Measurements from ENCODE around the gene TP53I13.

The TP53I13 gene

DNA sequence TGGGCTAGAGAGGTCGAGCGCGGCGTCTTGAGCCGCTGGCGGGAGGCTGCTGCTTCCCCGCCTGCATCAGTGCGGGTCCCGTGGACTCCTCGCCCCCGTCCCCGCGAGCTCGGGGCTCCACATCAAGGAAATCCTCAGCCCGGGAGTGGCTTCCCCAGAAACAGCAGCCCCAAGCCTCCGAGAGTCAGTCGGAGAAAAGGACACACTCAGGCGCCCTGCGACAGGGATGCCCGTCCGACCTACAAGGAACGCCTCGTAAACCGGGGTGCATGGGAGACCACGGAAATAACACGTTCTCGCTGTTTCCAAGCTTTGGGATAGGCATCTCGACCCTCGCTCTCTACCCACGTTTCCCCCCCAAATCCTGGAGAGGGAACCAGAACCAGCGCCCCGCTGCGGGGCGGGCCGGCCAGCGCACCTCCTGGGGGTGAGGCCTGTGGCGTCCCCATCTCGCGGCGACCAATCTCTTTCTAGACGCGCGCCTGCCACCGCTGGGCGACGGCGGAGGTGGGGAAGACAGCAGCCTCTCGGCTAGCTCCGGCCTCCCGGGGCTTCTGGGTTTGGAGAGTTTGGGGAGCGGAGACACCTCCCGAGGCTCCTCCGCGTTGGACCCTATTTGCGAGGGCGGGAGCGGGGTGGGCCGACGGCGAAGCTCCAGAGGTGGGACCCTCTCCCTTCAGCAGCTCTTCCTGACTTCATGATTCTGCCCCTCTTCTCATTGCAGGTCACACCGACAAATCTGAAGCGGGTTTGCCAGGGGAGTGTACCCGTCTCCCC lies 759 bp upstream of the TP53I13 start:
- no peak for DNase-seq

DNA sequence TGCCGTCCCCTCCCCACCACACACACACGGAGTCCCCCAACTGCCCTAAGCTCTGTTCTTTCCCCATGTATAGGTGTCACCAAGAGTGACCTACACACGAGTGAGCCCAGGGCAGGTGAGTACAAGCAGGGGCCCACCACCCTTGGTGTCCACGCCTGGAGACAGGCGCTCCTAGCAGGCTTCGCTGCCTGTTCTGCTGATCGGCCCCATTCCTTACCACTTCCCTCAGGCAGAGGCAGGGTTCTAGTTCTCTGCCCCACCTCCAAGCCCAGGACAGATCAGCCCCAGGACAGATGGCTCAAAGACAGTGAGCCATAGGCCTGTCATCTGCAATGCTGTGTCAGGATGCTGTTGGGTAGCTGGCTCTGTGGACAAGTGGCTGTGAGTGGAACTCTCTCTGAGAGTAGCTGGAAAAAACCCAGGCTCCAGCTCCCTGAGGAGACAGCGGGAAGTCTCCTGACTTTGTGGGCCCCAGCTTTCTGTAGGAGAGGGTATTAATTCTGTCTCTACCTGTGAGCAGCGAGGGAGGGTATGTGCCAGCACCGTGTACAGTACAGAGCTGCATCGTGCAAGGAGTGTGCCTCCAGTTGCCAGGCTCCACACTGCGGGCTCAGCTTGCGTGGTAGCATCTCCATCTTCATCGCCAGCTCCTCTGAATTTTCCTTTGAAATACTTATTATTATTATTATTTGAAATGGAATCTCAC lies 897 bp downstream of the TP53I13 start:
- DNase-seq = no peak

DNA sequence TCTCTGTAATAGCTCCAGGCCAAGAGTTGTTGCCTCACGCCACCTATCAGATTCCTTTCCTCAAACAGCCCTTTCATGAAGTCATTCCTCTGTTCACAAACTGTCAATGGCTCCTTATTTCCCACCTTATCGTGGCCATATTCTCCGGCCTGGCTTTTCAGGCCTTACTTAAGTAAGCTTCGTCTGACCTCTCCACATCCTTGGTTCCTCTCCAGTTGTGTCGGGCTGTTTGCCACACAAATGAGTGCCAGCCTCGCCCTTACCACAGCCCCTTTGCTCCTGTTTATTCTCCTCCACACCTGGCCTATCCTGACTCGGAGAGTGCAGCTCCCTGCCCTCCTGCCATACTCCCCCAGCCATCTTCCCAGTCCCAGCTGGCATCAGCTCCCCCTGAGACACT lies 2.0 kb downstream of the TP53I13 start:
- DNase-seq = no peak

DNA sequence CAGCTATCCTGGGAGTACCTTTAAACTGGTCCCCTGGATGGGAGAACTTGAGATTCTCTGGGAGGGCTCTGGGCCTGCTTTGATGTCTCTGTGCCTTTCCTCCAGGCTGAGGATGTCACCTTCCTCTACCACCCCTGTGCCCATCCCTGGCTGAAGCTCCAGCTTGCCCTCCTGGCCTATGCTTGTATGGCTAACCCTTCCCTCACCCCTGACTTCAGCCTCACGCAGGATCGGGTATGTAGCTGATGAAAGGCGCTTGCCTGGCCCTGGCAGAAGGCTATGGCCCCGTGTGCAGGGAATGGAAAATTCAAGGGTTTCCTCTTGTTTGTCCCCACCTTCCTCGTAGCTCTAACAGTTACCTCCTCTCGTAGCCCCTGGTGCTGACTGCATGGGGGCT lies 3.0 kb downstream of the TP53I13 start:
- DNase-seq = no peak

DNA sequence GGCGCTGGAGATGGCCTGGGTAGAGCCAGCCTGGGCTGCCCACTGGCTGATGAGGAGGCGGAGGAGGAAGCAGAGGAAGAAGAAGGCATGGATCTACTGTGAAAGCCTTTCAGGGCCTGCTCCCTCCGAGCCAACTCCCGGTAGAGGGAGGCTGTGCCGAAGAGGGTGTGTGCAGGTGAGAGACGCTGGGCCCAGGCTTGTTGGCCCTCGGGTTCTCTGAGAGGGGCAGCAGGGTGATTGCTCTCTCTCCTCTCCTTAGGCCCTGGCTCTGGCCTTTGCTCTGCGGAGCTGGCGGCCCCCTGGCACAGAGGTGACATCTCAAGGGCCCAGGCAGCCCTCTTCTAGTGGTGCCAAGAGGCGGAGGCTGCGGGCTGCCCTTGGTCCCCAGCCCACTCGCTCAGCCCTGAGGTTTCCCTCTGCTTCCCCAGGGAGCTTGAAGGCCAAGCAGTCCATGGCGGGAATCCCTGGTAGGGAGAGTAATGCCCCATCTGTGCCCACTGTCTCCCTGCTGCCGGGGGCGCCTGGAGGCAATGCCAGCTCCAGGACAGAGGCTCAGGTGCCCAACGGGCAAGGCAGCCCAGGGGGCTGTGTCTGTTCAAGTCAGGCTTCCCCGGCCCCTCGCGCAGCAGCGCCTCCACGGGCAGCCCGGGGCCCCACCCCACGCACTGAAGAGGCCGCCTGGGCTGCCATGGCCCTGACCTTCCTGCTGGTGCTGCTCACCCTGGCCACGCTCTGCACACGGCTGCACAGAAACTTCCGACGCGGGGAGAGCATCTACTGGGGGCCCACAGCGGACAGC lies 3.6 kb downstream of the TP53I13 start:
- DNase-seq = no peak

DNA sequence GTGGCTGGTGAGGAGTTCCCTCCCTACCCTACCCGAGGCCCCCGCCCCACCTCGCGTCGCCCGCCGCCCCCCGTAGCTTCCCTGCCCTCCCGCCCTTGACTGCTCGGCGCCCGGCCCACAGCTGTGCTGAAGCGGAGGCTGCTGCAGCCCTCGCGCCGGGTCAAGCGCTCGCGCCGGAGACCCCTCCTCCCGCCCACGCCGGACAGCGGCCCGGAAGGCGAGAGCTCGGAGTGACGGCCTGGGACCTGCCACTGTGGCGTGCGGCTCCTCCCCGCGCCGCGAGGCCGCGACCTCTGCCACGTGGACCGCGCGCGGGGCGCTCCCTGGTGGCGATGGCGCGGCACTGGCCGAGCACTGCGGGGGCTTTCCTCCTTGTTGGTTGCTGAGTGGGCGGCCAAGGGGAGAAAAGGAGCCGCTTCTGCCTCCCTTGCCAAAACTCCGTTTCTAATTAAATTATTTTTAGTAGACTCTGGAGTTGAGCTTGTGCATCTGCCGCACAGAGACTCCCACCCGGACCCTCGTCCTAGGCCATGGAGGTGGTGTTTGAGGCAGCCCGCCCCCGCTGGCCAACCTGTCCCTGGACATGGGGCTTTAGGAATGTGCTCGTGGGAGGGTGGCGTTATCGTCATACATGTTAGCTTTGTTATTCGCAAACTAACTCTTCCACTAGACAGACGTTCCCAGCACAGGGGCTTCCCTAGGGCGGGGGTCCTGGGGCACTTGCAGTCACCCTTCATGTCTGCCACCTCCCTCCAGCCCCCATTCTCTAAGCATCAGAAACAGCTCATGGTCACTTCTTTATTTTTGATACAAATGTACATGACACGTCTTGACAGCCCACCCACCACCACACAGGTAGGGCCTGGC lies 4.4 kb downstream of the TP53I13 start:
- no peak for DNase-seq

DNA sequence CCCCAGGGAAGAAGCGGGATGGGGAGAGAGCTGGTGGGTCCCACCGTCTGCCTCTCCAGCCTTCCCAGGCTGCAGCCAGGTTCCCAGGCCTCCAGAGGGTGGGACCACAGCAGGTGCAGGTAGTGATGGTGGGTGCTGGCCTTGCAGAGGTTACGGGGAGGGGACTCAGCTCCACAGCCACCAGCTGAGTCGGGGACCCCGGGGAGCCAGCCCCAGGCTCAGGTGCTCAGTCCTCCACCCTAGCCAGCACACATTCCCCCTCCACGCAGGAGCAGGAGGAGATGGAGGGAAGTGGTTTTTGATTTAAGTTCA lies 5.0 kb downstream of the TP53I13 start:
- DNase-seq = no peak

DNA sequence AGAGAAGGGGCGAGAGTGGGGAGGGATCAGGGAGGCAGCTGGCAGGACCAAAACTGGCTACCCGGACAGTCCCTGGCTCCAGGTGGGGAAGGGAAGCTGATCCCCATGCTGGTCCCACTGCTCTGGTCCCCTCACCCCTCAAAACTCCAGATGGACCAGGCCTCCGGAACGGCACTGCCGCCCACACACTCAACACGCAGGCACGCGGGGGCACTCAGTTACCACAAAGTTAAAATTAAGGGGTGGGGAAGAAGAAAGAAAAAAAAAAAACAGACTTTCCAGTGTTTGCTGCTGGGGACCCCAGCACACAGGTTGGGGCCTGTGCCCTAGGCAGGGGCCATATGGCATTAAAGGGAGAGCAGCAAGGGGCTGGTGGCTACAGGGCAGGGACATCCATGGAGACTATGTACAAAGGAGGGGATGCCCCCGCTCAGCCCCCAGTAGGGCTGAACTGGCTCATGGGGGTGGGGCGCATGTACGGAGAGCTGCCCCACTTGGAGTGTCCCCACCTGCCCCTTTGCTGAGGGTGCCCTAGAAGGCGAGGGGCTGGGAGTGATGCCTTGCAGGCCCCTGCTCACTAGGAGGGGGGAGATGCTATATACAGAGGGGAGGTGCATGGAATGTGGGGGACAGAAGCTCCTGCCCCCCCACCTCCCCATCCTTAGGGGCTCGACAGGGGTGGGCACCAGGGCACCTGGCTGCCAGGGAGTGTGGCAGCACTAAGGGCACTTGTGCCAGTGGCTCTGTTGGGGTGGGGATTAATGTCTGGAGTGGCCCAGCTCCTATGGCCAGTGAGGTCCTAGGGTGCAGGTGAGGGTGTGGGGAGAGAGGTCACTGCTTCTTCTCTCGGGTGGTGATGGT lies 5.6 kb downstream of the TP53I13 start:
- no peak for DNase-seq

DNA sequence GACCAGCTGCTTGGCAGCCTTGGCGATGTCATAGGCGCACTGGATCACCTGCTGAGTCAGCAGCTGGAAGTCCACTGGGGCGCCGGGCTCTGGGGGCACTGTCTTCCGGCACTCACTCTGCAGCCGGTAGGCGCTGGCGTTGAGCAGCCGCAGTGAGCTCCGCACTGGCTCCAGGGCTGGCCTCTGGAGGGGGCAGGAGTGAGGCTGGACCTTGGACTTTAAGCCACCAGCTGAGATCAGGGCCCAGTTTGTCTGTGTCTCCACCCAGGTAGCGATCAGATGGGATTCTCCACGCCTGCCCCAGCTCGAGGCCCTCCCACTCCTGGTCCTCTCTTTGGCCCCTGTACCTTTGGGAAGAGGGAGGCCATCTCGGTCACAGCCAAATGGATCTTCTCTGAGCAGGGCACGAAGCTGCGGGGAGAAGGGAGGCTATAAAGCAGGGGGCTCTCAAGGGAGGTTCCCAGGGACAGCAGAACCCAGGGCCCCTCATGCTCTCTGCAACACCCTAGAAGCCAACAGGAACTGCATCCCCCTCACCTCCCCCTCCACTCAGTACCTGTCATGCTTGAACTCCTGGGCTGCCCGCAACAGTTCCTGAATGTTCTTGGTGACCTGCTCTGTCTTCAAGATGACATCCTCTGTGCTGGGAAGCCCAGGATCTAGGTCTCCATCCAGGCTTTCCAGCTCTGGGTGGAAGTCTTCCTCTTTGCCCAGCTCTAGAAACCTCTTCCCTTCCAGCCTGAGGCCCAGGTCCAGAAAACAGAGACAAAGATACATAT lies 6.4 kb downstream of the TP53I13 start:
- no peak for DNase-seq

DNA sequence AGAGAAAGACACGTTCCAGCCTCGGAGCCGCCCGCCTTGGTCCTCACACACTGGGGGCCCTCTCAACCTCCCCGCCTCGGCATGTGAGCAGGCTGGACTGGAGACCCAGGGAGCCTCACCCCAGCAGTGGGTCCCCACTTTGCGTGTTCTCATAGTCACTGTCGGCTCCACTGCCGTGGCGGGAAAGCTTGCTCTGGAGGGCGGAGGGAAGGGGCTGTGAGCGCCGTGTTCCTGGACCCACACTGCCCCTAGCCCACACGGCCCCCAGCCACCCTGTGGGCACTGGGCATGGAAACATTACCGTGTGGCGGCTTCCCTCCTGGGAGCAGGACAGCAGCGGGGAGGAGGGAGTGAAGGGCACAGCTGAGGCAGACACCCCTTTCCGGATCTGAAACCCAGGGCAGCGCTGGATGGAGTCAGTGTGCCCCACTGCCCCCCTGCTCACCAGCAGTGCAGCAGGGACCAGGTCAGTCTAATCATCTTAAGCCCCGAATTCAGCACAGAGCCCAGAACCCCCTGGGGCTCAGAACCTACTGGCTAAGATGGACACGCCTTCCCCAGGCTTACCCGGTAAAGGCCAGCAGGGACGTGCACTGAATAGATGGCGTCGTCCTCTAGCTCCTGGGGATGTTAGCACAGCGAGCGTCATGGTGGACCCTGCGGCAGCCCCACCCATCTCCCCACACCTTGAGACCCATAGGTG lies 7.2 kb downstream of the TP53I13 start:
- no peak for DNase-seq

DNA sequence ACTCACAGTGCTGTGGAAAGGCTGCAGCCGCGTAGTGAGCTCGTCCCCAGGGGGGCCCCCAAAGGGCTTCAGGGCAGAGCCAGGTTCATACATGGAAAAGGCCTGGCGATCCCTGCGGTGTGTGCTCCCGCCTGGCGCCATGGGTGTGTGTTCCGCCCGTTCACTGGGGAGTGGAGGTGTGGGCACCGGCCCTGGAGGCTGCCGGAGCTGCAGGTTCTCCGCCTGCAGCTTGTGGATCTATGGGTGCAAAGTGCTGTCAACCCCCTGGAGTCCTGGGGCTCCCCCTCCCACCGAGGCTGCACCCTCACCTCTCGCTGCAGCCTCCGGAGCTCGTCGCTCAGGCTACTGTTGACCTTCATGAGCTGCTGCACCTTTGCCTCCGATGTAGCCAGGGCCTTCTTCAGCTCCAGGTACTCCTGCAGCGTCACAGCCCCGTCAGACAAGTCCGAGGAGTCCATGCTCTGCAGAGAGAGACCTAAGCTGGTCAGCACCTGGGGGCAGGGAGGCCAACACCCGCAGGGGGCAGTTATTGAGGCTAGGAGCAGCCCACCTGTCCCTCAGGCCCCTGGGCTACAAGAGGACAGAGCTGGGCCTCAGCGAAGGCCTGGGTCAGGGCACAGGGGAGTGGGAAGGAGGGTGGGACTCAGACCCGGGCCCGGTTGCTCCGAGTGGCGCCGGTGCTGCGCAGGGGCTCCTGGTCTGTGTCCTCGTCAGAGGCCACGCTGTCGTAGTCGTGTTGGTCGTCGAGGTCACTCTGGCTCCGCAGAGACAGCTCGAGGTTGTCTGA lies 7.9 kb downstream of the TP53I13 start:
- DNase-seq = no peak

DNA sequence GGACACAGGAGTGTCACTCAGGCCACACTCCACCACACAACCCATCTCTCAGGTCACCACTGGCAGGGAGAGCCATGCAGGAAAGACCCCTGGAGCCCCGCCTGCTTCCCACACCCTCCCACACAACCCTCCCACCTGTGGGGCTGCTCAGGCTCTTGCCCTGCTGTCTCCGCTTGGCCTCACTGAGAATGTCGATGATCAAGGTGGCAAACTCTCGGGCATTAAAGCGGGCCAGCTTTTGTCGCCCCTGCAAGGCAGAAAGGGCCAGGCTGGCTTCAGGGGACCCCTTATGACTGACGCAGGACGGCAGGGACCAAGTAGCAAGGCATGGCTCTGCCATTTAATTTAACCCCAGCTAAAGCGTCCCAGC lies 8.5 kb downstream of the TP53I13 start:
- no peak for DNase-seq

DNA sequence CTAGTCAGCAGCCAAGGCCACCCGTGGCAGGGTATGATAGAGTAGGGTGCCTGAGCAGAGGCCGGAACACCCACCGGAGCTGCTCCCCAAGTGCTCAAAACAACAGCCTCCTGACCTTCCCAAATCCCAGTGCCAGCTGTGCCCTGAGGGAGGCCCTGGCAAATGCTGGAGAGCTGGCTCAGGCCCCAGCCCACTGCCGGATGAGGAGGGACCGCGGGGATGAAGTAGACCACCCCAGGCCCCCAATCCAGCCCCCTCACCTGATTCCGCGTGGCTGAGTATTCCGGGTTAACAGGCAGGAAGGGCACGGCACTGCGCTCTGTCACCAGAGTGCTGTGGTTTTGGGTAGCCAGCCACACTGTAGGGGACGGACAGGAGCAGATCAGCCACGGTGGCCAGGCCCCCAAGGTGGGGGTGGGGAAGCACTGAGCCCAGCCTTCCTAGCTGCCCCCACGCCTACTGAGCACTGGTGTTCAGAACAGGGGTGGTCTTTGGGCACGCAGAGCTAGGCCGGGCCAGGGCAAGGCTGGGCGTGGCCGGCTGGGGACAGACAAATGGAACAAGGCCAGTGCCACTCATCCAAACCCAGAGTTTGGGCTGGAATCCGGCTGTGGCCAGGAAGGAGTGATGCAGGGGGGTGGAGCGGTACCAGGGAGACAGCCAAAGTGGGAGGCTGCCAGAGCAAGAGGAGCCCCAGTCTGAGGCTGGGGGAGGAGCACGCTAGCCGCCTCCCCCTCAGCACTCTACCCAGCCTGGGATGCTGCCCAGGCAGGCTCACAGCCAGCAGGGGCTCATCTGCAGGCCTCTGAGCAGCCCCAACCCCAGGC lies 9.1 kb downstream of the TP53I13 start:
- no peak for DNase-seq

DNA sequence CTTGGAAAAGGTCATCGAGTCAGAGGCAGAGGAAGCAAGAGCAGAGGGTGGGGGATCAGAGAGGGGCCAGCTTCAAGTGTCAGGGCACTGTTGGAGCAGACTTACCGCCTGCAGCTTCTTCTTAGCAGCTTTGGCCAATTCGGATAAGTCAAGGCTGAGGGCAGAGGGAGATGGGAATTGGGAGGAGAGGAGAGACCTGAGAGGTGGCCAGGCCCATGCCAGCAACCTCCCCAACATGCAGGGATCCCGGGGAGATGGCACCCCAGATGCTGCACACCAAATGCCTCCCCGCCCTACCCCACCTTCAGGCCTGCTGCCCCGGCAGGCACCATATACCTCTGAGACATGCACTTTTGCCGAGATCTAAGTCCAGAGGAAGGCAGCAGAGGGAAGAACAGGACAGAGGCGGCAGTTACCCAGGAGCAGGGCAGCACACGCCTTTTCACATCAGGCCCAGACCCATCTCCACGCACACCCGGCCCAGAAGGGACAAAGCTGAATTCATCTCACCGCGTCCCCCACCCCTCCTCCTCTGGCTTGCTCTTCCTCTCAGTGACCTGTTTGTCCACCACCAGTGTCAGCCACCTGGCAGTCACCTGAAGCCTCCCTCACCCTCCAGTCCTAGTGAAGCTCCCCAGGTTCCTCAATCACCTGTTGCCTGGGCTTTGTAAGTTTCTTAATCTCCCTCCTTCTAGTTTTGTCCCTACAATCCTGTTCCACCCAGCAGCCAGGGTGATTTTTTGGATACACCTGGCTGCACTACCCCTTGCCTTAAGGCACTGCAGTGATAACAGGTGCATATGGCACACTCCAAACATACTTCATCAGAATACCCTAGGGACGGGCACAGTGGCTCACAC lies 10.4 kb downstream of the TP53I13 start:
- no peak for DNase-seq

DNA sequence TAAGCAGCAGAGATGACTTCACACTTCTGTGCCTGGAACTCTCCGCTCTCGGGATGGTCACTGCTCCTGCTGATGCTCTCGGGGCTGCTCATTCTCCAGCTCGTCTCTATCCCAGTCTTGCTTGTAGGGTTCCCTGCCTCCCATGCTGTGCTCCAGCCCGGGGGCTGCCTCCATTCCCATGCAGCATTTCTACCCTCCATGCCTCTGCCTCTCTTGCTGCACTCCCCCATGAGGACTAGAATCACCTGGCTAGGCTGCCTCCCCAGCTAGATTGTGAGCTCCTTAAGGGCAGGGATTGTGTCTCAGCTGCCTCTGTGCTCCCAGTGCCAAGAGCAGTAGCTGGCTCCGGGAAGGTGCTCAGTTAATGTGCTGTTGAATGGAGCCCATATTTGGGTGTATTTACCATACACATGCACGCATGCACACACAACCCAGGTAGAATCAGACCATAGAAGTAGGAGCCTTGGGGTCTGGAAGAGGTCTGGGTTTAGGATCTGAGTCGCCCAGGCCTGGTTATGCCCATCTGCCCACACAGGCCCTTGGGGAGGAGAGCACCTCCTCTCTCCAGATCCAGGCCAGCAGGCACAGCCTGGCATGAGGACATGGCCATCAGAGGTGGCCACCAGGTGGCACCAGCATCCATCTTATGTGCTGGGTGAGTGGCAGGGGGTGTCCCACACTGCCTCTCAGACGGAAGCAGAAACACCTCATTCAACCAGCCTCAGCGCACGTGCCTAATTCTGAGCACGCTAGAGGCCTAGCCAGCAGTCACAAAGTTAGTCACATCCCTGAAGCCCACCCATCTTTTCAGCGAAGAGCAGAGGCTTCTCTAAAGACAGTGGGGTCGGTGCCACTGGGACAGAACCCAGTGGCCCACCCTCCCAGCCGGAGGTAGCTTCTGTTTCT lies 11.6 kb downstream of the TP53I13 start:
- peak; percentile 63 for DNase-seq

DNA sequence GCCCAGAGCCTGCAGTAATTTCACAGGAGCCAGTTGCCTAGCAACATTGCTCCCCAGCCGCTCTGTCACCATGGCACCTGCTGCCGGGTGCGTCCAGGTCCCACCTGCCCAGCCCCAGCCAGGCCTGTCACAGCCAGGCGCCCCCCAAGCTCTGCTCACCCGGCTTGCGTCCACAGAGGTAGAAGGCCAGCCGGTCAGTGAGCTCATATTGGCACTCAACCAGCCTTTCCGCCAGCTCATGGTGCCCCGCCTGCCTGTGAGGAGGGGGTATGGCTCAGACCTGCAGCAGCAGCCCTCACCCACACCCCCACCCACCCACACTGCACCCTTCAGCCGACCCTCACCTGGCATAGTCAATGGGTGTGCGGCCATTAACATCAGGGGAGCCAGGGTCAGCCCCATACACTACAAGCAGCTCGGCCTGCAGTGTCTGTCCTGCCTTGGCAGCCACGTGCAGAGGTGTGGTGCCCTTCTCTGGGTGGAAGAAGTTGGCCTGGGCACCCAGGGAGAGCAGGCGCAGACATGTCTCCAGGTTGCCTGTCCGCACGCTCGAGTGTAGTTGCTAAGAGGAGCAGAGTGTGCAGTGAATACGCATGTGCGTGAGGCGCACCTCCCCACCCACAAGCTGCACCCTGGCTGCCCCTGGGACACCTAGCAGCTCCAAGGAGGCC lies 13.2 kb downstream of the TP53I13 start:
- DNase-seq = no peak
